ENCODE results near the gene HSPH1.

DNA sequence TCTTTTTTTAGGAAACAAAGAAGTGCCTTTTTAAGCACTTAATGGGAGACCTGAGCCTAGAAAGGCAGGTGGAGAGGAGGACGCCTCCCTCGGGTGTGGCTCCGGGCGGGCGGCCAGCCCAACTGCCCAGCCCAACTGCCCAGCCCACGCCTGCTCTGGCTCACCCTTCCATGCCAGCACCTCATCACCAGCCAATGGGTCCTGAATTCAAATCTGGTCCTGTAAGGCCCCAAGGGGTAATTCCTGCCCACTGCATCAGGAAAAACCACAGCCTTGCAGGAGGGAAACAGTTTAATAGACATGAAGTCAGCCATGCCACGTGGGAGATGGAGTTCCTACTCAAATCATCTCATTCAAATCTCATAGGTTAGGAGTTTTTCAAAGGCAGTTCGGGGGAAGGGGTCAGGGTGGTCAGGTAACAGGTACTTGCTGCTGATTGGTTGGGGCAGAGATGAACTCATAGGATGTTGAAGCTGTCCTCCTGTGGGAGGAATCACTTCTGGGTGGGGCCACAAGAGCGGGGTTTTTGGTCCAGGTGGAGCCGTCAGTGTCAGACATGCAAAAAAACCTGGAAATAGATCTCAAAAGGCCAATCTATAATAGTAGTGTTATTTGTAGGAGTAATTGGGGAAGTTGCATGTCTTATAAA is 64.9 kb downstream of the HSPH1 start:
- TF ChIP-seq, protein P1, sequence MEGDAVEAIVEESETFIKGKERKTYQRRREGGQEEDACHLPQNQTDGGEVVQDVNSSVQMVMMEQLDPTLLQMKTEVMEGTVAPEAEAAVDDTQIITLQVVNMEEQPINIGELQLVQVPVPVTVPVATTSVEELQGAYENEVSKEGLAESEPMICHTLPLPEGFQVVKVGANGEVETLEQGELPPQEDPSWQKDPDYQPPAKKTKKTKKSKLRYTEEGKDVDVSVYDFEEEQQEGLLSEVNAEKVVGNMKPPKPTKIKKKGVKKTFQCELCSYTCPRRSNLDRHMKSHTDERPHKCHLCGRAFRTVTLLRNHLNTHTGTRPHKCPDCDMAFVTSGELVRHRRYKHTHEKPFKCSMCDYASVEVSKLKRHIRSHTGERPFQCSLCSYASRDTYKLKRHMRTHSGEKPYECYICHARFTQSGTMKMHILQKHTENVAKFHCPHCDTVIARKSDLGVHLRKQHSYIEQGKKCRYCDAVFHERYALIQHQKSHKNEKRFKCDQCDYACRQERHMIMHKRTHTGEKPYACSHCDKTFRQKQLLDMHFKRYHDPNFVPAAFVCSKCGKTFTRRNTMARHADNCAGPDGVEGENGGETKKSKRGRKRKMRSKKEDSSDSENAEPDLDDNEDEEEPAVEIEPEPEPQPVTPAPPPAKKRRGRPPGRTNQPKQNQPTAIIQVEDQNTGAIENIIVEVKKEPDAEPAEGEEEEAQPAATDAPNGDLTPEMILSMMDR (IDR thresholded peaks at IDR 0.05): no peak
- TF ChIP-seq POLR2A (IDR thresholded peaks at IDR 0.05): no peak
